Tibial artery (tissue), 4 donors: Measurements from ENCODE around the gene KCNQ1.

Experiments used
- DNase-seq, 2 donors: peaks; one replicate each; pipeline ENCODE4 v3.0.0-alpha.2; 2019
- H3K27ac ChIP-seq, 2 donors: fragments of 200-600 bp; sonication (generic) in 1 of 2; 1 replicate in 1 of 2; 2 replicates in 1 of 2; pipeline ENCODE4 v1.5.1; 2018 to 2019; ENCODE audit warnings: mild to moderate bottlenecking in 1 of 2
- H3K27me3 ChIP-seq, 2 donors: fragments of 200-600 bp; sonication (generic) in 1 of 2; one replicate each; pipeline versions ENCODE4 v1.5.1 to v1.6.0; 2016 to 2019
- H3K36me3 ChIP-seq, 3 donors: fragments of 200-600 bp; sonication (generic) in 2 of 3; one replicate each; pipeline ENCODE4 v1.5.1; 2016 to 2019; ENCODE audit warnings: mild to moderate bottlenecking in 2 of 3
- H3K4me1 ChIP-seq, 4 donors: fragments of 200-600 bp; sonication (generic) in 2 of 4; 1 replicate in 3 of 4; 2 replicates in 1 of 4; pipeline ENCODE4 v1.5.1; 2016 to 2019
- H3K4me3 ChIP-seq, 2 donors: fragments of 200-600 bp; sonication (generic) in 1 of 2; 1 replicate in 1 of 2; 2 replicates in 1 of 2; pipeline ENCODE4 v1.5.1; 2018 to 2019; ENCODE audit warnings: mild to moderate bottlenecking in 2 of 2
- H3K9me3 ChIP-seq, 3 donors: fragments of 200-600 bp; sonication (generic) in 1 of 3; one replicate each; pipeline ENCODE4 v1.5.1; 2016 to 2019
- CTCF ChIP-seq, 2 experiments: fragments of 200-600 bp in 1 of 2; fragments of 450-650 bp in 1 of 2; IDR thresholded peaks; one replicate each; pipeline ENCODE4 v1.5.1; 2017 to 2019; ENCODE audit warnings: antibody characterized with exemption in 2 of 2, mild to moderate bottlenecking in 1 of 2, moderate library complexity in 1 of 2
- intact Hi-C: fragments of 100-400 bp; cut with DNase I; formaldehyde crosslinking; loops from one replicate; pipeline ENCODE4 v1.15.0; 2023; ENCODE audit warnings: low total_unique reads

Gene KCNQ1

GRCh38 chr11:2585566-2586086 is 140.8 kb downstream of the KCNQ1 start:
- Histone ChIP-seq H3K36me3 (no peaks in the 10 kb centered on the region), H3K27me3 (peaks cover 0 to 3% of the 10 kb centered on the region in 2 donors), H3K4me3 (no peak overlapping the region), H3K27ac (no peak overlapping the region), H3K4me1 (no peaks in the 10 kb centered on the region), H3K9me3 (no peaks in the 10 kb centered on the region)
- peak; percentile 10 to 41 for DNase-seq
- intact Hi-C loops = no loop called here
- no peak for TF ChIP-seq CTCF (IDR thresholded peaks at IDR 0.05)

DNA sequence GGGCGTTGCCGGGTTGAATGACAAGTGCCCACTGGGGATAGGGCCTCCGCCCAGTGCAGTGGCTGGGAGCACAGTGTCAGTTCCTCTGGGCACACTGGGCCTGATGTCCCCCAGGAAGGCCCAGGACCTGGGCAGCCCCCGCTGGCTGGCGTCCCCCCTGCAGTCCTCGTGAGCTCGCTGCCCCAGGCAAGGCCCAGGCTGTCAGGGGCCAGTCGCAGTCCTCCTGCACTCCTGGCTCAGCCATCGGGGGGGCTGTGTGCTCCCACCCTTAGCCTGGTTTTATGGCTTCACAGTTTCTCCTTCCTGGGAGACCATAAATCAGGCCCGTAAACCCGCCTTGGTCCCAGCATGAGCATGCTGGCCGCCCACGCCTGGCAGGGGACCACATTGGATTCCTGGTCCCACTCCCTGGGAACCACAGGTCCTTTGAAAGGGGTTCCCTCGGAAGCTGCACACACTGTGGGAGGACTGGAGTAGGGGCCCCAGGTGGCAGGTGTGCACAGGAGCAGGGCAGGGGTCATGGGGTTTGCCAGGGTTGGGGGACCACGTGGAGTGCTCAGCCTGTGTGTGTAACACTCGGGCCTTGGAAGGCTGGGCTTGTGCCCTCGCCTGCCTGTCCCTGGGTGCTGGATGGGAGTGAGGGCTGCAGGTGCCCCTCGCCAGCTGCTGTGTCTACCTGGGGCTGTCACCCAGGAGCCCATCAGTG is 141.4 kb downstream of the KCNQ1 start:
- Histone ChIP-seq H3K4me1 (no peaks in the 10 kb centered on the region), H3K27ac (no peak overlapping the region), H3K9me3 (no peaks in the 10 kb centered on the region), H3K36me3 (no peaks in the 10 kb centered on the region), H3K4me3 (no peak overlapping the region), H3K27me3 (peaks cover 0 to 3% of the 10 kb centered on the region in 2 donors)
- no peak for TF ChIP-seq CTCF (IDR thresholded peaks at IDR 0.05)
- peak; percentile 15 to 51 for DNase-seq
- intact Hi-C loops = no loop called here

- DNase-seq = peak in 1 of 2 donors; percentile 56
- no peaks in the 10 kb centered on the region for H3K4me1 ChIP-seq
- no peak overlapping the region for H3K4me3 ChIP-seq
- H3K9me3 ChIP-seq = no peaks in the 10 kb centered on the region
- H3K27me3 ChIP-seq = peaks cover 0 to 3% of the 10 kb centered on the region in 2 donors
- no peak overlapping the region for H3K27ac ChIP-seq
- no peaks in the 10 kb centered on the region for H3K36me3 ChIP-seq
- intact Hi-C loops = no loop called here
- TF ChIP-seq CTCF (IDR thresholded peaks at IDR 0.05) = no peak
Observed at GRCh38 chr11:2586793-2587131, 142.0 kb downstream of the KCNQ1 start.

DNA sequence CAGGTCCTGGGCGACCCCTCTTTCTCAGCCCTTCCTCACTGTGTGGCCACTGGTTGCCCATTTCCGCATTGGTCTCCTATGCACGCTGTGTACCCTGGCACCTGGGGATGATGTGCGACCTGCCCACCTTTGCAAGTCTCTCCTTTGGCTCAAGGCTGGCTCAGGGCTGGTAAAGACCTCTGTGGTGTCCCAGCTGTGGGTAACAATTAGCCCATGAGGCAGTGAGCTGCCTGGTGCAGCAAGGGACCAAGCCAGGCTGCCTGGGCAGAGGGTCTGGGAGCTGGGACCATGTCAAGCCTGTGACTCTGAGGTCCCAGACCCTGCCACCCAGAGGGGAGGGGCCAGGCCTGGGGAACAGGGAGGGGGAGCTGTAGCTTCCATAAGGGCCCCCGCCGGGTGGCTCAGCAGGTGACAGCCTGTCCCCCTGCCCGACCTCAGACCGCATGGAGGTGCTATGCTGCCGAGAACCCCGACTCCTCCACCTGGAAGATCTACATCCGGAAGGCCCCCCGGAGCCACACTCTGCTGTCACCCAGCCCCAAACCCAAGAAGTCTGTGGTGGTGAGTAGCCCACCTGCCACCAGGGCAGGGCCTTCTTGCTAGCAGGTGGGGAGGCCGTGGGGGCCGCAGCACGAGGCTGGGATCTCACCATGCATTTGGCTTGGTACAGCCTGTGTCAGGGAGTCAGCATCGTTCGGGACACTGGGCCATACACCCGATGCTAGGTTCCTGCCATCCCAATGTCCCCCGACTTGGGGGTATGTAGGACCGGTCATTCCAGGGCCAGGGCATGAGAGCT is 142.5 kb downstream of the KCNQ1 start:
- Histone ChIP-seq H3K4me1 (no peaks in the 10 kb centered on the region), H3K27ac (no peak overlapping the region), H3K9me3 (no peaks in the 10 kb centered on the region), H3K27me3 (peaks cover 0 to 3% of the 10 kb centered on the region in 2 donors), H3K4me3 (no peak overlapping the region), H3K36me3 (no peaks in the 10 kb centered on the region)
- intact Hi-C loops = no loop called here
- no peak for TF ChIP-seq CTCF (IDR thresholded peaks at IDR 0.05)
- peak; percentile 13 to 53 for DNase-seq

DNA sequence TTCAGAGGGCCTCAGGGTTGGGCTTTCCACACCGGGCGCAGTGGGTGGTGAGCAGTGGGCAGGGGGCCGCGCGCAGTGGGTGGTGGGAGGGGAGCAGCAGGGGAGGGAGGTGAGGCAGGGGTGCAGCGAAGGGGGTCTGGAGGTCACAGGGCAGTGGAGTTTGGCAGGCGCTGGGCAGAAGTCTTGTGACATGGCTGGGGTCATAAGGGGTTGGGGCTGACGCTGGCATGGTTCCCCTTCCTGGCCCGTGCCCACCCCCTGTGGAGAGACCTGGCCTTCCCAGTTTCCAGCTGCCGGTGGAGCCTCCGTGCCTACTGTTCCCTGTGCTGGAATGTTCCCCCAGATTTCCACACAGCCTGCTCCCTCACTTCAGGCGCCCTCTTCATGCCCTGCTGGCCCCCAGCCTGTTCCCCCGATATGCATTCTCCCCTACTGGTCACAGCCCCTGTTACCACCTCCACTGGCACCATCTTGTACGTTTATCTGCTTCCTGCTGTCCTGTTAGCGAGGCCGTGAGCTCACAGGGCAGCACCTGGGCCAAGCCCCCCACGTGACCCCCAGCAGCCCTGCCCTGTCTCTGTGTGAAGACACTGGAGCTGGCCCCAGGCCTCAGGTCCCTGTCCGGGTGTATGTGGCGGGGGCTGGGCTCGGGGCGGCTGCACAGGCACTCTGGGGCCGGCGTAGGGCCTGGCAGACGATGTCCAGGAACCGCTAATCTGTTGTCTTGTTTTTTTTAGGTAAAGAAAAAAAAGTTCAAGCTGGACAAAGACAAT is 143.4 kb downstream of the KCNQ1 start:
- Histone ChIP-seq H3K9me3 (no peaks in the 10 kb centered on the region), H3K27me3 (peaks cover 0 to 3% of the 10 kb centered on the region in 2 donors), H3K4me3 (no peak overlapping the region), H3K27ac (no peak overlapping the region), H3K4me1 (no peaks in the 10 kb centered on the region), H3K36me3 (no peaks in the 10 kb centered on the region)
- no peak for TF ChIP-seq CTCF (IDR thresholded peaks at IDR 0.05)
- intact Hi-C loops = no loop called here
- peak; percentile 9 to 53 for DNase-seq
